Stimulated activated CD8-positive, alpha-beta memory T cell treated with anti-CD3 and anti-CD28 coated beads, Interleukin-7, amount 100 ng/mL, for 4 hours (primary cell): ENCODE data around the gene ANO10.
"Not testable (repeated sequence)": the region's sequence is repeated elsewhere in the genome, so short reads cannot be mapped to it uniquely, and the experiment has no call there.

Source experiments
- DNase-seq, 2 donors: peaks; one replicate each; pipeline ENCODE4 v3.0.0-alpha.2; 2020; ENCODE audit warnings: low read depth in 2 of 2

Gene ANO10

DNA sequence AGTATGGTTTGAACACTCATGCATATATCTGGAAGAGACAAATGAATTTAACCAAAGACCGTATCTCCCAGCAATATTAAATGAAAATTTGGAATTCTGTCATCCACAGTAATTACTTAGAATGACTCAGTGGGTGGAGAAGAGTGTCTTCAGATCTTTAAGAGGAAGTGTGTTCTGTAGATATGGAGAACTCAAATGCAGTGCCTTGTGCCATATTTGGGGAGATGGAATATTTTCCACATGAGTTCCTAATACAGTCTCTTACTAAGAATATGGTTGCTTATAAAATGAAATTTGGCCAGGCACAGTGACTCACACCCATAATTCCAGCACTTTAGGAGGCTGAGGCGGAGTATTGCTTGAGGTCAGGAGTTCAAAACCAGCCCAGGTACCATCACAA, 40.5 kb downstream of the ANO10 start:
- no peak for DNase-seq

DNA sequence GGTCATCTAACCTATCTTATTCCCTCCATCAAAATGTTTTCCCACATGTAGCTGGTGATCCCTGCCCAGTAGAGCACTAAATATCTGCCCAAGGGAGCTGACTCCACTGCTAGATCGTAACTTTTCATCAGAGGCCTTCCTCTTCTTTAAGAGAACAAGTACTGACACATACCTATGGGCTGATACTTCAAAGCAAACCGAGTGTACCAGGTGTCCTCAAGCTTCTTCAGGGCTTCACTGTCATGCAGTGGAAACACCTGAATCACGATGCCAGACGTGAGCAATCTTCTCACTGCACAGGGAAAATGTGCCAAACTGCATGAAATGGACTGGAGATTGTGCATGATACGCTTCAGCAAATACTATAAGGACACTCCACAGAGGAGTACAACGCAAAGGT, 41.6 kb downstream of the ANO10 start:
- no peak for DNase-seq

DNA sequence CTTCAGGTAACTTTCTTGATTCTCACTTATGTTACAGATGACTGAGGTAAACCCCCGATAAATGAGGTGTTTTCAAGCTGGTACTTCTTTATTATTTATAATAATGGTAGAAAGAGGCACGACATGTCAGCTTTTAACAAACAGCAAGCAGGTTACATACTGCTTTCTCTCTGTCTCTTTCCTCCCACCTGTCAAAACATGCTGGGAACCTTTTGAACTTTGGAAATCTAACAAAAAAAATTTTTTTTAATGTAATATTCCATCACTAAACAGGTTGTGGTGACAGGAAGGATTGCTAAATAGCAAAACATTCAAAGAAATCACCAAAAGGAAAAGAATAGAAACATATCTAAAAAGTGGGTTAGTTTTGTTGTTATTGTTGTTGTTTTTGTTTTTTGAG, 48.2 kb downstream of the ANO10 start:
- no peak for DNase-seq

DNA sequence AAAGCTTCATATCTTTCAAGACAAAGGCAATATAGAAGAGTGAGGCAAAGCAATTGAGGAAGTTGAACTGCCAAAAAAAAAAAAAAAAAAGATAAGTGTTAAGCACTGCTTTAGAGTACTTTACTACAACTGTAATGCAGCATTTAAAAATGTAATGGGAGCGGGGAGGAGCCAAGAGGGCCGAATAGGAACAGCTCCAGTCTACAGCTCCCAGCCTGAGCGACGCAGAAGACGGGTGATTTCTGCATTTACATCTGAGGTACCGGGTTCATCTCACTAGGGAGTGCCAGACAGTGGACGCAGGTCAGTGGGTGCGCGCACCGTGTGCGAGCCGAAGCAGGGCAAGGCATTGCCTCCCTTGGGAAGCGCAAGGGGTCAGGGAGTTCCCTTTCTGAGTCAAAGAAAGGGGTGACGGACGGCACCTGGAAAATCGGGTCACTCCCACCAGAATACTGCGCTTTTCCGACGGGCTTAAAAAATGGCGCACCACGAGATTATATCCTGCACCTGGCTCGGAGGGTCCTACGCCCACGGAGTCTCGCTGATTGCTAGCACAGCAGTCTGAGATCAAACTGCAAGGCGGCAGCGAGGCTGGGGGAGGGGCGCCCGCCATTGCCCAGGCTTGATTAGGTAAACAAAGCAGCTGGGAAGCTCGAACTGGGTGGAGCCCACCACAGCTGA, 56.0 kb downstream of the ANO10 start:
- not testable (repeated sequence) for DNase-seq

DNA sequence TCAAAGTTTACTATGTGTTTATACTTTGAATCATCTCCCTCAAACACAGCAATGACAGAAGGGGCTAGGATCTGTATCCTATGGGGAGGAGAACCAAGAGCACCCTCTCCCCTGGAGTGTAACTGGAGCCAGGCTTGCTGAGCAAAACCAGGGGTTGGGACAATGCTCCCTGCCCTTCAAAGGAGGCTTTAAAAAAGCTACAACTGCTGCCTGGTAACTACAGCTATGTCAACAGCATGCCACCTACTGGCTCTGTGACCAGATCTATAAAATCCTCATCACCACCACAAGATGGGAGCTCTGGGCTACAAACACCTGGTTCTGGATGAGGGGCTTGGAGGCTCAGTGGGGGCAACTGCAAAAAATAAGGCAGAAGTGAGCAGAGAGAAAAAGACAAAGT, 61.9 kb downstream of the ANO10 start:
- DNase-seq = no peak

DNA sequence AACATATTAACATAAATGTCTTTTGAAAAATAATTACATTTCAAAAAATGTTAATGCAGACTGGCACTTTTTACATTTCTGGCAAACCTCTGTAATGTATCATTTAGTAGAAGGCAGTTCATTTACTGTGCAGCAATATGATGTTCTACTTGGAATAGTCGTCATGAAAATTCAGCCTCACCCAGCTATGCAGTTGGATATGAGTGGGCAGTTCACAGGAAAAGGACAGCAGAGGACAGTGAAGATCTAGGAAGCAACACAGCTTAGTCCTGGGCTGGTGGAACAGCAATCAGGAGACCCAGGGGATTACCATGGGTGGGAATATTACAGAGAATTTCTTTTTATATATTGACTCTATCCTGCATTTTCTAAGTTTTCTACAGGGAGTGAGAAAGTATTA, 63.6 kb downstream of the ANO10 start:
- no peak for DNase-seq

DNA sequence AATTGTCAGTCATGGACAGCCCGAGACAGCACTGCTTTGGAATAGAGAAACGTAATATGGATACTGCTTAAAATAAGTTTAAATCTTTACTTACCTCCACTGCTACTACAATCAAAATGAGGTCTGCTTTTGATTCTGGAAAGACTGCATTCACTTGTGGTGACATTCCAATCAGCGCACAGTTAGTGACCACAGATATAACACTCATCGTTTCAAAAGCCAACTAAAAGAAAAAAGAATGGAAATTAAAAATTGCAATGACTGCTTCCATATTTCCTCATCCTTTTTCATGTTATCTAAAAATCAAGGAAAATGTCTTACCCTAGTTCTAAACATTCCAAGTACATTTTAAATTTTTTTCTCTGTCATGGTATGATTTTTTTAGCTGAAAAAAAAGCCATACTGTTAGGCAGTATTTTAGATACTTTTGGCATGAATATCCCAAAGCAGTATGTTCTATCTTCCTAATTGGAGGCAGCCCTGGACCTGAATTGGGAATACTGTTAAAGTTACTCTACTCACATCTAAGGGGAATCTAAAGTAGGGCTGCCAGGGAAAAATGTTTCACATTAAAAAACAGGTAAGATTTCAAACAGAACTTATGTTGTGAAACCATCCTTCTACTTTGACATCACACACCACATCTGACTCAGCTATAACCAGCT, 72.1 kb downstream of the ANO10 start:
- DNase-seq = no peak

DNA sequence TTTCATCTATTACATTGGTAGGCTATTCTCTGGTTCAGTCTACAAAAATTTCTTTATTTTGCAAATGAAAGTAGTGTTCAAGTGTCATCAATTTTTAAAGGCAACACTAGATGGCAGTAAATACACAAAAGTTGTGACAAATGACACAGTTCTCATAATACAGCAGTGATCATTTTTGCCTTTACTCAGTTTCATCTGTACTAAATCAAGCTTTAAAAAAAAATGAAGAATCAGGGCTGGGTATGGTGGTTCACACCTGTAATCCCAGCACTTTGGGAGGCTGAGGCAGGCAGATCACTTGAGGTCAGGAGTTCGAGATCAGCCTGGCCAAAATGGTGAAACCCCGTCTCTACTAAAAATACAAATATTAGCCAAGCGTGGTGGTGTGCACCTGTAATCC, 77.5 kb downstream of the ANO10 start:
- DNase-seq = not testable (repeated sequence)

DNA sequence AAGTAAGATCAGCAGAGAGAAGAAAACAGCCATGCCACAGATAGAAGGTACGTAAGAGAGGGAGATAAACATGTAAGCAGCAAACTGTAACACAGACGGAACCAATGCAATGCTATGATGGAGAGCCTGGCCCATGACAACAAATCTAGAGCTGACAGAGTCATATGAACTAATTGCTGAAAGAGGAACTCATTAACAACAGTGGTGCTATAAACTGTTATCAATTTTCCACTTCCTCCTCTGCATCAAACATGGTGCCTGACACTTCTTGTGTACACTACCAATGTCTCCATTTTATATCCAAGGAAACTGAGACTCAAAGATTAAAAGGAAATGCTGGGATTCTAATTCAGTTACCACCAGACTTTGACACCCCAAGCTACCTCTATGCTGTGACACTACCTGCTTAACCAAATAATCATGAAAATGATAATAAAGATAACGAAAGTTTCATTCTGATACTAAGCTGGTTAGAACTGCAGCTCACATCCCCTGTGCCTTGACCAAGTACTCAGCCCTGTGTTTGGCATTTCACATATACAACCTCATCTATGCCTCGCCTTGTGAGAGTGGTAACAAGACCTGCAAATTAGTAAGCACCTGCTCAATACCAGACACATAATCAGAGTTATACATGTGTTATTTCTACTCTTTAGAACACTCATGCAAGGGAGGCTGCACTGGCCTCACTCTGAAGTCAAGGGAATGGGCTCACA, 79.3 kb downstream of the ANO10 start:
- no peak for DNase-seq

DNA sequence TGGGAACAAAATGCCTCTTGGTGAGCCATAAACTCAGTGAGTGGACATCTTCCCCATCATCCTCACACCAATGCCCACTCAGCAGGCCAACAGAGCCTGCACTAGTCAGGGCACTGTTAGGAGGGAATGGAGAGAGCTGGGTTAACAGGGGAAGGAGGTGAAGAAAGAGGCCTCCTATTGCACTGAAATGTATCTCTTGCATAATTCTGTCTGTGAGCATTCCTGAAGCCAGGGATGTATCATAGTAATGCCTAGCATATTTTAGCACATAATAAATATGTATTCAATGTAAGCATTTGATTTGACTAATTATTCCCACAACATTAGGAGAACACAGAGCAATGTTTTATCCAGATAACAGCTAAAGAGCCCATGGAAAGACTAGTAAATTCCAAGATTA, 81.2 kb downstream of the ANO10 start:
- DNase-seq = no peak

DNA sequence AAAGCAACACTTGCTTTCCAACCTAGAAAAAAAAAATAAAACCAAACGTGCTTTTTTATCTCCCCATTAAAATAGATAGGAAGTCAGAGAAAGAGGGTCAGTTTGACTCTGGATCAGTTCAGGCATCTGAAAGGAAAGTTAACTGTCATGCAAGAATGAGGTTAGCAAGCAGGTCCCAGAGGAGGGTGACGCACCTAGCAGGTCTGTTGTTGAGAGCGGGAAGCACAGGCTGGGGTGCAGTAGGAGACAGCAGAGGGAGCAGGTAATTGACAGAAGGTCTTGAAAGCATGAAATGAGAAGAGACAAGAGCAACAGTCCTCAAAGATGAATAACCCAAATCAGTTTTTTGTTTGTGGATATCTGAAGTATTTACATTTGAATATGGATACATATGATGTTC, 82.5 kb downstream of the ANO10 start:
- no peak for DNase-seq

DNA sequence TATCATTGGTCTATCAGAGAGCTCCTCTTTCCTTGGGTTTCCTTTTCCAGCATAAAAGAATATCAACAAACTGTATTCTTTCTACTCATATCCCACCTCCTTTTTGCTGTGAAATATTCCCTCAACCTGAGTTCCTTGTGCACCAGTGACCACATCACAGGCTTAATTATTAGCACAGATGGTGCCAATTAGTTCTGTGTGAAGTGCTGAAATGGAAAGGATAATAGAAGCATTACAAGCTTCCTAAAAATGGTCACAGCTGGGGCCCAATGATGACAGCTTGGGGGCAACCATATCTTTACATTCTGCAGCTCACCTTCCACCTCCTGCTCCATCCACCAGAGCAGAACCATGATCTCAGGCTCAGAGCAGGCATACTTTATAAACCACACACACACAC, 84.6 kb downstream of the ANO10 start:
- DNase-seq = no peak

DNA sequence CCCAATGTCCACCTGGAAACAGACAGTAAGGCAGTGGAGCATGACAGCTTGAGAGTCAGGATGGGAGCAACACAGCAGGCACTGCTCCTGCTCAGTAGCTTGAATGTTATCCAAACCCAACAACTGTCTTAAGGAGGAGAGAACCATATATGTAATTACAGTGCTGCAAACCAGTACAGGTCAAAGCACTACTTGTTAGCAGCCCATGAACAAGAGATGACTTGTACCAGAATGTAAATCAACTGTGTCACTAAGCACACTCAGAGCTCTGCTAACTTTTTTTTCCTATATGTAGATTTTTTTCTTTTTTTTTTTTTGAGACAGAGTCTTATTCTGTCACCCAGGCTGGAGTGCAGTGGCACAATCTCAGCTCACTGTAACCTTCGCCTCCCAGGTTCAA, 87.1 kb downstream of the ANO10 start:
- no peak for DNase-seq

DNA sequence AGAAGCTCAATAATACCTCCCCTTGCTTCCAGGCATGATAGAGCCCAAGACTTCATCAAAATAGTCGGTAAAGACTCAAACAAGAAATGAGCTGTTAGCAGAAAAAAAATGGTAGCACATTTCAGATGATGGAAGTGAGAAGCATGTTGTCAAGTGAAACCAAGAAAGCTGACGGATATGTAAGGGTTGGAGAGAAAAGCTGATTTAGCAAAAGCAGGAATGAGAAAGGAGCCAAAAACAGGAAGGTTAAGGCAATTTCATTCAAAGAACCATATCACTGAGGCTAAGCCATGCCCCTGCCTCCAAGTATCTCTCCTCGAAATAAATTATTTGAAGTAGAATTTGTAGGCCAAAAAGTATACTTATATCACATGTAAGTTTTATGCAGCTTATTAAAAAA, 88.8 kb downstream of the ANO10 start:
- DNase-seq = no peak

DNA sequence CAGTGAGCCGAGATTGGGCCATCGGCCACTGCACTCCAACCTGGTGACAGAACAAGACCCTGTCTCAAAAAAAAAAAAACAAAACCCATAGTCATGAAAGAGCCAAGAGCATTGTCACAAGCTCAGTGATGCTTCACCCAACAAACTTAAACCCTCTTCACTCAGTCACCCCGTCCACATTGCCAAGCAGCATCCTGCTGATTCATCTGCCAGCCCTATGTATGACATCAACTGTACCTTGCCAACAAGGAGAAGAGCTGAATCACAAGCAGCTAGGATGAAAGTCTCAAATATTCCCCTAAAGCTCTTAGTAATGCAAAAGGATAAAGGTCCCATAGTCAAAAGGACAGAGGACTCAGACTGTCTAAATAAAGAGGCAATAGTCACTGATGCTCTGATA, 90.0 kb downstream of the ANO10 start:
- peak; percentile 2 for DNase-seq

DNA sequence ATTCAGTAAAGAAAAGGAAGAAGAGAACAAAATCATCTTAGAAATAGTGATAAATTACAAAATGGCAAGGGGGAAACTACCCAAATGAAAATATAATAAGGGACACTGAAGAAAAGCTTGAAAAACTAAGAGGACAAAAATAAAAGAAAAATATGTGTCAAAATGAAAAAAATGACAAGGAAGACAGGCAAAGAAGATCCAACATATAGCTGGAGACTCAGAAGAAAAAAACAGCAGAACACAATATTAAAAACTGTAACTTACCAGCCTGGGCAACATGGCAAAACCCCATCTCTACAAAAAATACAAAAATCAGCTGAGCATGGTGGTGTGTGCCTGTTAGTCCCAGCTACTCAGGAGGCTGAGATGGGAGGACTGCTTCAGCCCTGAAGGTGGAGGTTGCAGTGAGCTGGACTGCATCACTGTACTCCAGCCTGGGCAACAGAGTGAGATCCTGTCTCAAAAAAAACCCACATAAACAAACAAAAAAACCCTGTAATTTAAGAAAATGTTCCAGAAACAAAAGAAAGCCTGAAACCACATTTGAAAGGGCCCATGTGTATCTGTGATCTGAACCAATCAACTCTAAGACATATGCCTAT, 93.2 kb downstream of the ANO10 start:
- DNase-seq = no peak

DNA sequence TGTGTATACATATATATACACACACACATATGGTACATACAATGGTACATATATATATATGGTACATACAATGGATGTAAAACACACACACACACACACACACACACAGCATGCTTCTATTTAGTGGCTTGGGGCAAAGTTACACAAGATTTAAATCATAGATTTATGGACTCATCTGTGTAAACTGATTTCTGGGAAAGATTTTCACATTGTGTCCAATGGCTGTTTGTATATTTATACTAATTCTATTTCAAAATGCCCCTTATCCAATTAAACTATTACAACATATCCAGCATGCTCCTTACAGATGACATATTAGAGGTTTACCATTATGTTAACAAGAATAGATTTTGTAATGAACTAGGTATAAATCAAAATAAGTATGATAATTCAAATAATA, 94.9 kb downstream of the ANO10 start:
- DNase-seq = no peak

DNA sequence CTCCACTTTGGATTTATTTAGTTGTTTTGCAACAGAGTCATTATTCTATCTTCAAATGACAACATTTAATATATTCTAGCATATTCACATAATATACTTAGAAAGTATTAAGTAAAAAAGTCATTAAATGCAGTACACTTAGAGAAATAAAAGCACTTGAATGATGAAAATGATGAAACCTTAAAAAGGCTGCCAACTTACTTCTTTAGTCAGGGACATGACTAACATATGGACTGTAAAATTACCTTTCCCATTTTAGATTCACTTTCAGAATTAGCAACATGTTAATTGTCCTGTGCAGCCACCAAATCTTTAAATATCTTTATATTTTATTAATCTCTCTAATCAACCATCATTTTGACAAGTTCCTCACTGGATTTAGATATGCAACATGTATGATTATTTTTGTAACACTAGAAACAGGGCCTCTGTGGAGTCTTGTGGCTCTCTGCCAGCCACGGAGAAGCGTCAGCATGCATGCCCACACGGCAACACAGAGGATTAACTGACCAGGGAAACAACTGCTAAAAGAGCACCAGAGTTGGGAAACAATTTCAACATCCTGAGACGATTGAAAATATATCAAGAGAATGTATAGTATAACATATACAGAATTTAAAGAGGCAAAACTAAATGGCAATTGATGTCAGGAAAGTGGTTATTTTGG, 95.7 kb downstream of the ANO10 start:
- no peak for DNase-seq

DNA sequence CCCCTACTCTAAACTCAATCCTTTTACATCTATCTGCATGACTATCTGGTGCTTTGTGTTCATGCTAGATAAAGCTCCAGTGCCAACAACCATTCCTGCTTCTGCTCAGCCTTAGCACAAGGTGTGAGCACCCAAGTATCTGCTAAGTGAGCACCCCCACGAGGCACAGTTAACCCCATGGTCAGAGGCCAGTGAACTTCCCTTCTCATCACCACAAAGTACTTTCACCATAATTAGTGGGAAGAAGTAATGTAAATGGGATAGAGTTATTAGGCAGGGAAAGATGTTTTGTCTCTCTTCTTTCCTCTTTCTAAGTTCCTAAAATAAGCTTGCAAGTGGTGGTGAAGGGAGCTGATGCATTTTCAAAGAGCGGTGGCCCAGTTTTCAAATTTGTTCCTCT, 96.4 kb downstream of the ANO10 start:
- no peak for DNase-seq

DNA sequence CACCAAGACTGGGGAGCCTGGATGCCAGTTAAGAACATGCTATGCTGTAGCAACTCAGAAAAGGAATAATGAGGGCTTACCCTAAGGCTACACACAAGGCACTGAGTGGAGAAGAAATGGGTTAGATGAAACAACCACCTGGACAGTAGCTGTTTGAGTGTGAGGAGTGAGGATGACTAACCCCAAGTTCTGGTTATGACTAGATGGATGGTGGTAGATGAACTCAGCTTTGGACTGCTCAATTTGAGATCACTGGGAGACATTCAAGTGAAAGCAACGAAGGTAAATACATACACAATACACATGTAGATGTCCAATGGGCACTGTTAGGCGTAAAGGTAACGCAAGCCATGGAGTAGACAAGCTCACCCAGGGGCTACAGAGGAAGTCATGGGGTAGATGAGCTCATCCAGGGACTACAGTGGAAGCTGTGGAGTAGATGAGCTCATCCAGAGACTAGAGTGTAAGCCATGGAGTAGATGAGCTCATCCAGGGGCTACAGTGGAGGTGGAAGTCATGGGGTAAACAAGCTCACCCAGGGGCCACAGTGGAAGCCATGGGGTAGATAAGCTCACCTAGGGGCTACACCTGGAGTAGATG, 98.3 kb downstream of the ANO10 start:
- DNase-seq = no peak

DNA sequence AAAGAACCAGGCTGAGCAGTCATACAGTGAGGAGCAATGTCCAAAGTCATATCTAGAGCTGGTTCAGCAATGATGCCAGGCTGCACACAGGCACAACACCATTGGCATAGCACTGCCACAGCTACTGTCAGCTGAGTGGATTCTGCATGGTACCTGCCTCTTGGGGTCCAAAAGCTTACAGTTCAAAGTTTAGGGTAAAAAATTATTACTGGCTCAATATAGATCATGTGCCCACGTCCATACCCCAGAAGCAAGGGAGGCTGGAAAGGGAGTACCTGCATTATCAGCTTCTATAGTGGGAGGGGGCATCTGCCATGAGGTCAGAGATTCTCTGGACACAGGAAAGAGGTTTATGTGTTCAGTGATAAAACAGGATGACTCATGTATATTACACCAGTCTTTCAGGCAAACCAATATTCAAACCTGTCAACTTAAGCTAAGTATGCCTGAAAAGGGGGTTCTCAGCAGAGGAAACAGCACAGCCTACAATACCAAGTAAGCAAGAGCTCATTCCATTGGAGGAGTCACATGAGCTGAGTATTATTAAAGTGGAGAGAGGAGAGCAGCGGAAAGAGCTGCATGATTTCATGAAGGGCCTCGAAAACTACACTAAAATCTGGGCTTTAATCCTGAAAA, 99.0 kb downstream of the ANO10 start:
- no peak for DNase-seq
